ENCODE data around the gene SALL1.

SALL1 gene

GRCh38 chr16:51095890-51096626 lies 55.0 kb downstream of the SALL1 start:
- no peak for TF ChIP-seq CTCF (IDR thresholded peaks at IDR 0.05; ENCODE audit: unreplicated experiment in 3 of 3)

DNA sequence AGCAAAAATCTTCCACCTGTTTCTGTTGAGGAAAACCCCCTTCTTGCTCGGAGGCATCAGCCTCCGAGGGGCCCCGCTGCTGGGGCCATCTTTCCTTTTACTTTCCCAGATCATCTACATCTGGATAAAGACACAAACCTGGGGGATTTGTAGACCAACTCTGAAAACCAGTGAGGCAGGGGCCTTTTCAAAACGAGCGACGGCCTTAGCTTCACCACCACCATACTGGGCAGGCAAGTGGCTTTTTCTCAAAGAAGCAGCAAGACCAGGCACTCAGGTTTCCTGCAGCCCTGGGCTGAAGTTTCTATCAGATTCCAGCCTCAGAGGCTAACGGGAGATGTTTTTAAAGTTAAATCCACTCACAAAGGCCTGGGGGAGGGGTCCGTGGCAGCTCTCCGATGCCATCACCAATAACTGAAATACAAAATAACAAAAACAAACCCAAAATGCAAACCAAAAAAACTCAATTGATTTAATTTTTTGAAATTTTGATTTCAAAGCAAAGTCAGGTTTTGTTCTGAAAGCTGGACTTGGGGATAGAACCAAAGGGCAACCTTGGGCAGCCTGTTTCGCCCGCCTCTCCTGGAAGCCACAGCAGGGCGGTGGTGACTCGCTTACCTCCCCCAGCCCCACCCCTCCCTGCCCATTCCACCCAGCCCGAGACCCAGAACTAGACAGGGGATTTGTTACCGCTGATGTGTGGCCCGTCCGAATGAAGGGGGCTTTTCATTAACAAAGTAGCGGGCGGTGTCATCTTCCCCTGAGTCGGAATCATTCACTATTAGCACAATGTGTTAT lies 55.8 kb downstream of the SALL1 start:
- Mint-ChIP-seq H3K27ac (peak overlapping the region; percentile 36 to 66 (median 57)), H3K9me3 (peaks cover 7% of the 10 kb centered on the region), H3K27me3 (ENCODE audit: low read depth) (peaks cover 27% of the 10 kb centered on the region), H3K4me1 (no peaks in the 10 kb centered on the region), H3K36me3 (ENCODE audit: low read depth) (no peaks in the 10 kb centered on the region), H3K4me3 (no peak overlapping the region)
- TF ChIP-seq CTCF (IDR thresholded peaks at IDR 0.05; ENCODE audit: unreplicated experiment in 3 of 3): no peak

More at GRCh38 chr16:51095890-51096626, 55.0 kb downstream of the SALL1 start:
- peak overlapping the region; percentile 16 to 57 (median 36) for H3K27ac Mint-ChIP-seq
- peak overlapping the region in 1 of 3 experiments; percentile 3 for H3K4me3 Mint-ChIP-seq
- peaks cover 7% of the 10 kb centered on the region for H3K9me3 Mint-ChIP-seq
- no peaks in the 10 kb centered on the region for H3K4me1 Mint-ChIP-seq
- peaks cover 31% of the 10 kb centered on the region for H3K27me3 Mint-ChIP-seq (ENCODE audit: low read depth)
- no peaks in the 10 kb centered on the region for H3K36me3 Mint-ChIP-seq (ENCODE audit: low read depth)

- no peaks in the 10 kb centered on the region for H3K4me1 Mint-ChIP-seq
- H3K27me3 Mint-ChIP-seq (ENCODE audit: low read depth): peaks cover 33% of the 10 kb centered on the region
- H3K36me3 Mint-ChIP-seq (ENCODE audit: low read depth): no peaks in the 10 kb centered on the region
- H3K27ac Mint-ChIP-seq: peak overlapping the region in 1 of 3 experiments; percentile 23
- no peak for TF ChIP-seq CTCF (IDR thresholded peaks at IDR 0.05; ENCODE audit: unreplicated experiment in 3 of 3)
- H3K4me3 Mint-ChIP-seq: no peak overlapping the region
- H3K9me3 Mint-ChIP-seq: peaks cover 7% of the 10 kb centered on the region
Measured at GRCh38 chr16:51093726-51094280, 57.3 kb downstream of the SALL1 start.

All from nephron (organoid).